HCT116 (cell line): Measurements from ENCODE around the gene C3orf52. TPM values are rescaled to one million over a fixed set of nuclear protein-coding genes. Genes with fewer than 3 reads are reported as not detected.

Source experiments
- ATAC-seq: fragments of 200-7000 bp; cut with Tn5 transposase; 2 replicates; pipeline ENCODE4 v1.9.1; 2020; ENCODE audit warnings: mild to moderate bottlenecking, moderate library complexity
- BruUV-seq: library from RNA; stranded (reverse); fragments of 400-500 nt; replicated peaks from 2 replicates; lab custom pipeline; 2021; lab: Mats Ljungman, UMichigan
- CTCF ChIA-PET: fragments of 300-600 bp; sonication (Branson Sonifier 250); formaldehyde crosslinking; loops from one replicate; lab custom pipeline; 2021; ENCODE audit warnings: antibody characterized with exemption; lab: Charles Lee
- POLR2A ChIA-PET: fragments of 300-600, 350-600 bp; sonication (Branson Sonifier 250); formaldehyde crosslinking; loops from one replicate; lab custom pipeline; 2021; ENCODE audit warnings: antibody characterized with exemption; lab: Charles Lee
- RAD21 ChIA-PET, 2 experiments: fragments of 300-600 bp; sonication (Branson Sonifier 250); formaldehyde crosslinking; loops; one replicate each; lab custom pipeline; 2023; ENCODE audit warnings: low total read pairs in 2 of 2; ENCODE audit not compliant: uncharacterized antibody in 2 of 2, unreplicated experiment in 2 of 2, low non-redundant PET in 1 of 2; lab: Charles Lee
- DNase-seq: peaks from one replicate; pipeline ENCODE4 v3.0.0-alpha.2; 2010; ENCODE audit warnings: low read depth, low spot score
- H2AFZ ChIP-seq: fragments of 200-600 bp; shearing (Covaris generic), sonication (generic); 2 replicates; pipeline ENCODE4 v1.6.1; 2017; ENCODE audit warnings: low read depth, mixed run types, mixed read lengths, antibody characterized with exemption, low read length; ENCODE audit not compliant: poor library complexity, severe bottlenecking
- H3K27ac ChIP-seq: 2 replicates; pipeline ENCODE4 v1.5.1; 2012; ENCODE audit warnings: low read depth, low read length
- H3K27me3 ChIP-seq: fragments of 200-600 bp; sonication (generic); 2 replicates; pipeline ENCODE4 v1.6.1; 2016; ENCODE audit warnings: mixed run types, low read length, mixed read lengths; ENCODE audit not compliant: insufficient read depth
- H3K36me3 ChIP-seq, 2 experiments: fragments of 200-500 bp in 1 of 2; fragments of 200-600 bp in 1 of 2; sonication (Bioruptor generic) in 1 of 2; sonication (generic) in 1 of 2; 2 replicates each; pipeline versions ENCODE4 v1.5.1 to v1.6.1; 2014 to 2016; ENCODE audit warnings: low read length in 2 of 2, inconsistent platforms in 1 of 2, mixed read lengths in 1 of 2, mixed run types in 1 of 2; ENCODE audit not compliant: insufficient read depth in 2 of 2, control insufficient read depth in 1 of 2
- H3K4me1 ChIP-seq, 2 experiments: fragments of 200-600 bp in 1 of 2; sonication (generic) in 1 of 2; 2 replicates each; pipeline versions ENCODE4 v1.5.1 to v1.6.1; 2012 to 2017; ENCODE audit warnings: low read length in 2 of 2, inconsistent platforms in 1 of 2, mild to moderate bottlenecking in 1 of 2, mixed read lengths in 1 of 2, mixed run types in 1 of 2, moderate library complexity in 1 of 2; ENCODE audit not compliant: insufficient read depth in 2 of 2, control insufficient read depth in 1 of 2
- H3K4me2 ChIP-seq: fragments of 200-600 bp; sonication (generic); 2 replicates; pipeline ENCODE4 v1.6.1; 2017; ENCODE audit warnings: mixed run types, low read length, mixed read lengths
- H3K4me3 ChIP-seq, 2 experiments: fragments of 200-600 bp in 1 of 2; sonication (generic) in 1 of 2; replicated peaks in 1 of 2; 2 replicates each; pipeline ENCODE4 v1.5.1; 2011 to 2016; ENCODE audit warnings: low read length in 2 of 2, control low read depth in 1 of 2, low read depth in 1 of 2, mild to moderate bottlenecking in 1 of 2, mixed read lengths in 1 of 2, mixed run types in 1 of 2
- H3K79me2 ChIP-seq: fragments of 200-600 bp; sonication (generic); 2 replicates; pipeline ENCODE4 v1.6.1; 2017; ENCODE audit warnings: mild to moderate bottlenecking, mixed run types, low read length, moderate library complexity, mixed read lengths; ENCODE audit not compliant: insufficient read depth
- H3K9ac ChIP-seq: fragments of 200-600 bp; sonication (generic); 2 replicates; pipeline ENCODE4 v1.6.1; 2016; ENCODE audit warnings: low read length, mixed read lengths
- H3K9me2 ChIP-seq: fragments of 200-600 bp; sonication (generic), shearing (Covaris generic); 2 replicates; pipeline ENCODE4 v1.6.1; 2017; ENCODE audit warnings: mixed run types, mild to moderate bottlenecking, moderate library complexity; ENCODE audit not compliant: insufficient read depth
- H3K9me3 ChIP-seq, 2 experiments: fragments of 200-500 bp in 1 of 2; fragments of 200-600 bp in 1 of 2; sonication (Bioruptor generic) in 1 of 2; sonication (generic) in 1 of 2; 2 replicates each; pipeline ENCODE4 v1.6.1; 2014 to 2017; ENCODE audit warnings: low read length in 2 of 2, mixed read lengths in 2 of 2, inconsistent platforms in 1 of 2, low read depth in 1 of 2, mild to moderate bottlenecking in 1 of 2, mixed run types in 1 of 2, moderate library complexity in 1 of 2; ENCODE audit not compliant: control insufficient read depth in 1 of 2, insufficient read depth in 1 of 2
- H4K20me1 ChIP-seq: fragments of 200-600 bp; sonication (generic), shearing (Covaris generic); 2 replicates; pipeline ENCODE4 v1.6.1; 2017; ENCODE audit warnings: mixed run types, mild to moderate bottlenecking, moderate library complexity; ENCODE audit not compliant: insufficient read depth
- ATF3 ChIP-seq: IDR thresholded peaks from 2 replicates; pipeline ENCODE4 v1.6.1; 2012
- CEBPB ChIP-seq: IDR thresholded peaks from 2 replicates; pipeline ENCODE4 v1.6.1; 2012; ENCODE audit warnings: low read depth
- ELF1 ChIP-seq: IDR thresholded peaks from 2 replicates; pipeline ENCODE4 v1.6.1; 2012; ENCODE audit warnings: low read depth, borderline replicate concordance
- FOSL1 ChIP-seq: IDR thresholded peaks from 2 replicates; pipeline ENCODE4 v1.6.1; 2012; ENCODE audit warnings: low read depth
- MAX ChIP-seq: IDR thresholded peaks from 2 replicates; pipeline ENCODE4 v1.6.1; 2012
- REST ChIP-seq: IDR thresholded peaks from 2 replicates; pipeline ENCODE4 v1.6.1; 2012; ENCODE audit warnings: low read depth
- SP1 ChIP-seq: IDR thresholded peaks from 2 replicates; pipeline ENCODE4 v1.6.1; 2012; ENCODE audit warnings: low read depth
- TCF7L2 ChIP-seq: IDR thresholded peaks from 2 replicates; pipeline ENCODE4 v1.7.0; 2011; ENCODE audit warnings: borderline replicate concordance, inconsistent platforms; ENCODE audit not compliant: insufficient read depth, insufficient read length; ENCODE audit errors: extremely low read depth
- ZBTB33 ChIP-seq: IDR thresholded peaks from 2 replicates; pipeline ENCODE4 v1.6.1; 2011; ENCODE audit warnings: mild to moderate bottlenecking, low read length, moderate library complexity; ENCODE audit not compliant: insufficient replicate concordance; ENCODE audit errors: extremely low read depth
- ZFX ChIP-seq: fragments of 450-650 bp; IDR thresholded peaks from 2 replicates; pipeline ENCODE4 v1.6.1; 2017
- intact Hi-C: fragments of 100-400 bp; cut with micrococcal nuclease; formaldehyde crosslinking; loops from 2 replicates; pipeline ENCODE4 v1.10.0; 2022
- total RNA-seq: library from RNA; stranded (reverse); gene quantifications from one replicate; pipeline ENCODE4 v1.2.1, GENCODE V29; 2021; ENCODE audit not compliant: unreplicated experiment

The C3orf52 gene
- total RNA-seq, 1 experiment from 2014 or later = 14.3 TPM

- no peak overlapping the region for H3K9ac ChIP-seq
- ATAC-seq (no peak), DNase-seq (no peak)
- intact Hi-C loops = no loop called here
- no peaks in the 10 kb centered on the region for H3K79me2 ChIP-seq
- no peak overlapping the region for H3K27ac ChIP-seq
- peaks cover 8 to 10% of the 10 kb centered on the region in 2 experiments; a peak in 2 of 4 replicates for H3K36me3 ChIP-seq
- no peak overlapping the region for H3K4me3 ChIP-seq
- no peaks in the 10 kb centered on the region for H3K9me2 ChIP-seq
- POLR2A ChIA-PET = no interaction called here
- CTCF ChIA-PET = interaction anchor here (1.1 kb wide), 1 partner anchor 11 kb away, joined by 3 read pairs; no protein-coding TSS in a partner anchor
- H4K20me1 ChIP-seq = no peaks in the 10 kb centered on the region
- no peak overlapping the region for H3K4me2 ChIP-seq
- H3K27me3 ChIP-seq = no peaks in the 10 kb centered on the region
- H2AFZ ChIP-seq = no peak overlapping the region
- BruUV-seq = no TSS peak
- RAD21 ChIA-PET = no interaction called here
- no peaks in the 10 kb centered on the region for H3K9me3 ChIP-seq
- TF ChIP-seq MAX (no peak), ZFX (no peak)
- H3K4me1 ChIP-seq = no peaks in the 10 kb centered on the region
Observed at GRCh38 chr3:112122870-112123269, 36.7 kb downstream of the C3orf52 start.

- H3K79me2 ChIP-seq = no peaks in the 10 kb centered on the region
- ATAC-seq (no peak), DNase-seq (no peak)
- no peaks in the 10 kb centered on the region for H3K4me1 ChIP-seq
- H3K36me3 ChIP-seq = peaks cover 10% of the 10 kb centered on the region in 2 experiments; a peak in 2 of 4 replicates
- ChIA-PET POLR2A (no interaction called here), CTCF (interaction anchor here (1.1 kb wide), 1 partner anchor 12 kb away, joined by 3 read pairs; no protein-coding TSS in a partner anchor), RAD21 (no interaction called here)
- H4K20me1 ChIP-seq = no peaks in the 10 kb centered on the region
- no peaks in the 10 kb centered on the region for H3K9me2 ChIP-seq
- H2AFZ ChIP-seq = no peak overlapping the region
- H3K9ac ChIP-seq = no peak overlapping the region
- H3K27ac ChIP-seq = no peak overlapping the region
- no peak overlapping the region for H3K4me3 ChIP-seq
- no peaks in the 10 kb centered on the region for H3K9me3 ChIP-seq
- intact Hi-C loops = no loop called here
- no peaks in the 10 kb centered on the region for H3K27me3 ChIP-seq
- no TSS peak for BruUV-seq
- no peak for TF ChIP-seq ATF3
- TF ChIP-seq CEBPB = no peak
- TF ChIP-seq SP1 = no peak
- TF ChIP-seq TCF7L2 = no peak
- no peak for TF ChIP-seq REST
- TF ChIP-seq ZBTB33 = no peak
- TF ChIP-seq FOSL1 = no peak
- no peak for TF ChIP-seq MAX
- no peak for TF ChIP-seq ELF1
- no peak overlapping the region for H3K4me2 ChIP-seq
Observed at GRCh38 chr3:112123548-112123947, 37.4 kb downstream of the C3orf52 start.
